ENCODE data around the gene CLTCL1.

The CLTCL1 gene

DNA sequence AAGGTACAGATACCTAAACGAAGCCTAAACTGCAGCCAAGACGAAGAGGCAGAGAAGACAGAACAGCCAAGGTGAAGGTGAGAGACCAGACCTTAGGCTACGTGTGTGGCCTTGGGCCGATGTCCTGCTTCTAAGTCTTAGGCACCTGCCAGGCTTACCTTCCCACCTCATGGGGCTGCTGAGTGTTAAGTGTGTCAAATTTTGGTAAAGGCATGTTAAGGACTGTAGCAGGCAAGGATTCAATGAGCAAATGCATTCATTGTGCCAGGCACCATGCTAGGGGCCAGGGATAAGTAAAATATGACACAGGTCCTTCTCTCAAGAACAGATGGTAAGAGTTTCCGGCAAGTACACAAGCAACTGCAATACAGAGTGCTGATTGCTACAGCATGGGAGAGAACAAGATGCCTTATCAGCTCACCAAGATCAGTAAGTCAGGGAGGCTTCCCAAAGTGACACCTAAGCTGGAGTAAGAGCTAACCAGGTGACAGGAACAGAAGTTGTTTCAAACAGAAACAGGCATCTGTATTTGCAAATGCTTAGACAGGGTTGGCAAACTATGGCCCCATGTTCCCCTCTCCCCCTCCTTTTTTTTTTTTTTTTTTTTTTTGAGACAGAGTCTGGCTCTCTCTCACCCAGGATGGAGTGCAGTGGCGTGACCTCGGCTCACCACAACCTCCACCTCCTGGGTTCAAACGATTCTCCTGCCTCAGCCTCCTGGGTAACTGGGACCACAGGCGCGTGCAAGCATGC, 46.7 kb downstream of the CLTCL1 start:
- ChIA-PET CTCF (interaction anchor here (0.6 kb wide), 1 partner anchor 277 kb away, joined by 7 read pairs; no protein-coding TSS in a partner anchor), POLR2A (ENCODE audit: low non-redundant PET) (no interaction called here)
- no peak for DNase-seq (ENCODE audit: low spot score)
- no peak for TF ChIP-seq CTCF (conservative IDR thresholded peaks at IDR 0.05; ENCODE audit: low read depth)
- no peak overlapping the region for H3K27ac ChIP-seq

DNA sequence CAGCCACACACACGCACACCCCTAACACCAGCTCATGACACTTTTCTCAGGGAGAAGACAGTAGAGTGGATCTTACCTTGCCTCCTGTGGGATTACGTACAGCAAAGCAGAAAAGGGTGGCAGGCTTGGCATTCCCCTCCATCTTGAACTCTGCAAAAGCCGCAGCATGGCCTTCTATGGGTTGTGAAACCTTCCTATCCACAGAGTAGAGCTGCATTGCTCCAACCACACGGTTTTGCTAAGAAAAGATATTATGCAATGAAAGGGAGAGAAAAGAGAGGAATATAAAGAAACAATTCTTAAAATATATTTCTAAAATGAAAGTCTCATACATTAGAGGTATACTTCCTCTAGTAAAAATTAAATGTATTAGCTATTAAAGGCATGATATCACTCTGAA, 48.8 kb downstream of the CLTCL1 start:
- no peak for TF ChIP-seq CTCF (conservative IDR thresholded peaks at IDR 0.05; ENCODE audit: low read depth)
- POLR2A ChIA-PET (ENCODE audit: low non-redundant PET) = no interaction called here
- DNase-seq (ENCODE audit: low spot score) = no peak
- CTCF ChIA-PET = no interaction called here
- H3K27ac ChIP-seq = no peak overlapping the region

GRCh38 chr22:19241593-19241906, 50.0 kb downstream of the CLTCL1 start:
- POLR2A ChIA-PET (ENCODE audit: low non-redundant PET) = no interaction called here
- DNase-seq (ENCODE audit: low spot score) = no peak
- CTCF ChIA-PET = no interaction called here
- H3K27ac ChIP-seq = no peak overlapping the region
- TF ChIP-seq CTCF (conservative IDR thresholded peaks at IDR 0.05; ENCODE audit: low read depth) = no peak

- ChIA-PET CTCF (no interaction called here), POLR2A (ENCODE audit: low non-redundant PET) (no interaction called here)
- no peak for DNase-seq (ENCODE audit: low spot score)
- no peak for TF ChIP-seq CTCF (conservative IDR thresholded peaks at IDR 0.05; ENCODE audit: low read depth)
- peak overlapping the region; percentile 1; the same call in 1 of the 2 replicates for H3K27ac ChIP-seq
Measured at GRCh38 chr22:19240813-19241592, 50.5 kb downstream of the CLTCL1 start.

DNA sequence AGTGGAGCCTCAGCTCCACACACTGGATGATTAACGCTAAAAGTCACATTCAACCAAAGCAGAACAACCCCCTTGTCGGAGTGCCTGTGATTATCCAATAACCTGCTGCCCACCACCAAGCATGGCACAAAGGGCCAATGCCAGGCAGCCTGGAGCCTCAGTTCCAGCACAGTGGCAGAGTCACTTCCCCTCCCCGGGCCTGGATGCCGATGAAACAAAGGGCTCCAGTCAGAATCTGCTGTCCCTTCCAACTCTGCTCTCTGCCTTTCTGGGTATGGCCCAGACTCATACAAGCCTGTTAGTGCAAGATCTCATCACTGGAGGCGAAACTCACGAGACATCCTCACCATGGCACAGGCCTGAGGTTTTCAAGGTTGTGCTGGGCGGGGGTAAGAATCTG, 52.1 kb downstream of the CLTCL1 start:
- DNase-seq (ENCODE audit: low spot score) = no peak
- CTCF ChIA-PET = no interaction called here
- no peak for TF ChIP-seq CTCF (conservative IDR thresholded peaks at IDR 0.05; ENCODE audit: low read depth)
- POLR2A ChIA-PET (ENCODE audit: low non-redundant PET) = no interaction called here
- H3K27ac ChIP-seq = no peak overlapping the region

GRCh38 chr22:19238900-19239299, 52.6 kb downstream of the CLTCL1 start:
- ChIA-PET CTCF (no interaction called here), POLR2A (ENCODE audit: low non-redundant PET) (no interaction called here)
- DNase-seq (ENCODE audit: low spot score) = no peak
- H3K27ac ChIP-seq = no peak overlapping the region
- no peak for TF ChIP-seq CTCF (conservative IDR thresholded peaks at IDR 0.05; ENCODE audit: low read depth)
